ENCODE results near the gene SDCCAG8.
"Not testable (repeated sequence)": the region's sequence is repeated elsewhere in the genome, so short reads cannot be mapped to it uniquely, and the experiment has no call there.

The SDCCAG8 gene

DNA sequence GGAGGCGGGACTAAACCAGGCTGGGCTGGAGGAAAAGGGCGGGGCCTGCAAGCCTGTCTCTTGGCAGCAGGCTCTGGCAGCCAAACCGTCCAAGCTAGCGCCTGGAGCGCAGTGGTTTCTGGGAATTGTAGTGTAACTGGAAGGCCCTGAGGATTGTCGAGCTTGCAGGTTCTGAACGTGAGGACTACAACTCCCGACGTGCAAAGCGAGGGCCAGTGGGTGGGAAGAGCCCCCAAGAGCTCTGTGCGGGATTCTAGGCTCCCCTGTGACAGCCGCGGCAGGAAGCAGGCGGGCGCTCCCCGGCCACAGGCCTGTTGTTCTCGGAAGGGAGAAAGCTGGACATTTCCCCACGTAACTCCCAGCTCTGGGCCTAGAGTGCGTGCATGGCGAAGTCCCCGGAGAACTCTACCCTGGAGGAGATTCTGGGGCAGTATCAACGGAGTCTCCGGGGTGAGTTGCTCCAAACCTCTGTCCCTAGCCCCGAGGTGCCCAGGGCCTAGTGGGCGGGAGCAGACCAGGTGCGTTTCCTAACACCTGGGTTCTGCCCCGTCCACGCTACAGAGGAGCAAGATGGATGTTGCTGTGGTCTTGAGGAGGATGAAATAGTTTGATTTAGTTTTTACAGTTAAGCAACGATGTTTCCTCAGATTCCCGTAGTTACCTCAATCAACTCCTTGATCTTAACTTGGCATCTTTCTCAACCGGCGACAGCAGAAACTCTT, at the start of gene SDCCAG8:
SDCCAG8 (plus strand) TSS at position 251 of the 722 bp plus-strand sequence; CDS start at position 384, 133 bp downstream.
- DNase-seq = peak; percentile 98

DNA sequence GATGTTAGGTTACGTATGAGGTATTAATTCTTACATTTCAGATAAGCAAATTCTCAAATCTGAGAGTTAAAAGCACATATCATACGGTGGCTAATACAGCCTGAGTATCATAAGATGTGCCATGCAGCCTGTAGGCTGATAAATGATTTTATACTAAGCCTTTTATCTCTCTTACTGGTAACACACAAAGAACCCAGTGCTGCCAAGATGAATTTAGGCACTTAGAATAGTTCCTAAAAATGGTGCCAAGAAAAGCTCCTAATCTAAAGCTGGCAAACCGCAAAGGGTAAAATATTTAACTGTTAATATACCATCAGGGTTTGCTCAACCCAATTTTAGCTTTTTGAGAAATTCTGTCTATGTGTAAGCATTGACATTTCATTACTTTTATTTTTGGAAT, 43.9 kb upstream of the SDCCAG8 start:
- not testable (repeated sequence) for DNase-seq

- DNase-seq = no peak
Measured at GRCh38 chr1:243213045-243213787, 42.6 kb upstream of the SDCCAG8 start.

- DNase-seq = not testable (repeated sequence)
Measured at GRCh38 chr1:243215276-243215875, 40.5 kb upstream of the SDCCAG8 start.

GRCh38 chr1:243216741-243217140, 39.1 kb upstream of the SDCCAG8 start:
- no peak for DNase-seq

- no peak for DNase-seq
Measured at GRCh38 chr1:243217349-243217748, 38.5 kb upstream of the SDCCAG8 start.

DNA sequence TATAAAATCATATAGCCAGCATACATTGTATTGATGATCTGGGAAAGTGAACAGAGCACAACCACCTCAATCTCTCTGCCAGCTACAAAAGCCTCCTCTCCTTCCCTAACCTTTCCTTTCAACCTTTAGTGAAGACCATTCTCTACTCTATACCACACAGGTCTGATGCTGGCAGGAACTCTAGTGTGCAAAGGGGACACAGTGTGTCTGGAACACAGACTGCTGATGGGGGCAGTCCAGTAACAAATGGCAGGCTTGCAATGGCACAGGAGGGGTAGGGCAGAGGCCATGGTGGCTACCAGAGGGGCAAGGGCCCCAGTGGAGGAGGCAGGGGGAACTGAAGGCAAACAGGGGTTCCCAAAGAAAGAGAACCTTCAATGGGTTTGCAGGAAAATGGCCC, 37.8 kb upstream of the SDCCAG8 start:
- no peak for DNase-seq

- no peak for DNase-seq
Measured at GRCh38 chr1:243227622-243228021, 28.2 kb upstream of the SDCCAG8 start.

DNA sequence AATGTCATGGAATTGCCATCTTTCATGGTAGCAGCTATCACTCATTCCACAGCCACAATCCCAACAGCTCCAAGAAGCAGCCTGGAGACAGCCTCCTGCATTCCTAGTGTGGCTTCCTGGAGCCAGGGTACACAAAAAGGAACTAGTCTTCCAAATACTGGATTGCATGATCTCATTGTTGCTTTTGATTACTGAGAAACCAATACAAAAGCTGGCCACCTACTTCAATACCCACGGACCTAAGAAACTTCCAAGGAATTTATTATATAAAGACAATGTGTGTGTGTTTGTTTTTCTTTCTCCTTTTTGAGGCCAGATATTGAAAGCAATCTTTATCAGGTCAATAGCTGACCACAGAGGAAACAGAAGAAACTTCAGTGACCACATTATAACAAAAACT, 26.3 kb upstream of the SDCCAG8 start:
- no peak for DNase-seq

DNA sequence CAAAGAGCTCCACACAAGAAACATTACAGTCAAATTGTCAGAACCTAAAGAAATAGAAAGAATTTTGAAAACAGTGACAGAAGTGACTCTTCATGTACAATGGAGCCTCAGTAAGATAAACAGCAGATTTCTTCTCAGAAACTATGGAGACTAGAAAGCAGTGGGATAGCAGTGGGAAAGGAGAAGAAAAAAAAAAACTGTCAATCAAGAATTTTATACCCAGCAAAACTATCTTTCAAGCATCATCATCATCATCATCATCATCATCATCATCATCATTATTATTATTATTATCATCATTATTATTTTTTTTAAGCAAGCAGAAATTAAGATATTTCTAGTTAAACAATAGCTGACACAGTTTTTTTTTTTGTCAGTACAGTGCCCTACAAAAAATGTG, 24.9 kb upstream of the SDCCAG8 start:
- DNase-seq = no peak

DNA sequence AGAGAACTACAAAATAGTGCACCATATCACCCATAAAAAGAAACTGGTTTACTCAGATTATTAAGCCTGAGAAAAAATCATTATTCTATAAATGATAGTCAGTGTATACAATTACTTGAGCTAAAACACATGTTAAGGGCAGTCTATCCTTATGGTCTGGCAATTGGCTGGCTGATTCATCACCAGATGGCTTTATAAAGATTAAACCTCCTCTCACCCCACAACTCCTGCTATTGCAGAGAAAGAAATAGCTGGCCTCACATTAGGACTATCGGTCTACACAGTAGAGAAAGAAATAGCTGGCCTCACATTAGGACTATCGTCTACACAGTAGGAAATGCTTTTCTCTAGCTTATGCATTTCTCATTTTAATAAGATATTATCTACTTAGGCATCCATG, 21.9 kb upstream of the SDCCAG8 start:
- no peak for DNase-seq

- DNase-seq = no peak
Measured at GRCh38 chr1:243234978-243235647, 20.7 kb upstream of the SDCCAG8 start.

DNA sequence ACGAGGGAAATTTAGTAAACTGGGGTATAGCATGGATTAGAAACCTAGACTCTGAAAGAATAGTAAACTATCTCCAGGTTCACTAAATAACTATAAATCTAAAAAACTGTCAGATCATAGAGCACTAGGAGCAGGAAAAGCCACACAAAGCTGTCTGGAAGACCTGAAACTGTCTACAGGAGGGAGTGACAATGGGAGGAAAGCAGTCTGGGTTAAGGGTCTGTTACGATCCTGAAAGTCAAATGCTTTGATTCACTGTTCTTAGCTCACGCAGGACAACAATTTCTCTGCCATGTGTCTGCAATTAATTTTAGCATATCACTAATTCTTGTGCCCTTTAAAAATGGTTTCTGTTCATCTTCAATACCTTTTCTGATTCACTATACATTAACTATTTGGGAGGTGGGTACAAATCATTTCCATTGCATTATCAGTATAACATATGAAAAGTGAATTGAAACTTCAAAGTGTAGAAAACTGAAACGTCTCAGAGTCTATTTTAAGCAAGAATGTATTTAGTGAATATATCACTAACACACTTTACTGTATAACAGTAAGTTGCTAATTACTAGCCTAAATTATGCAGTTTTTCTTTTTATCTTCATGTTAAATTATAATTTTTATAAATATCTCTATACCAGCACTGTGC, 19.1 kb upstream of the SDCCAG8 start:
- no peak for DNase-seq

DNA sequence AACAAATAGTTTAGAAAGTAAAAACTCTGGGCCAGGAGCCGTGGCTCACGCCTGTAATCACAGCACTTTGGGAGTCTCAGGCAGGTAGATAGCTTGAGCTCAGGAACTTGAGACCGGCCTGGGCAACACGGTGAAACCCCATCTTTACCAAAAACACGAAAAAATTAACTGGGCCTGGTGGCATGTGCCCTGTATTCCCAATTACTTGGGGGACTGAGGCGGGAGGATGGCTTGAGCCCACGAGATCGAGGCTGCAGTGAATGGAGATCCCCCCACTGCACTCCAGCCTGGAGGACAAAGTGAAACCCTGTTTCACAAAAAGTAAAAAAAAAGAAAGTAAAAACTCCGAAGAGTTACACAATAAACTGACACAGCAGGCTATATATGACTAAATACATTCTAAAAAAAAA, 11.4 kb upstream of the SDCCAG8 start:
- no peak for DNase-seq

DNA sequence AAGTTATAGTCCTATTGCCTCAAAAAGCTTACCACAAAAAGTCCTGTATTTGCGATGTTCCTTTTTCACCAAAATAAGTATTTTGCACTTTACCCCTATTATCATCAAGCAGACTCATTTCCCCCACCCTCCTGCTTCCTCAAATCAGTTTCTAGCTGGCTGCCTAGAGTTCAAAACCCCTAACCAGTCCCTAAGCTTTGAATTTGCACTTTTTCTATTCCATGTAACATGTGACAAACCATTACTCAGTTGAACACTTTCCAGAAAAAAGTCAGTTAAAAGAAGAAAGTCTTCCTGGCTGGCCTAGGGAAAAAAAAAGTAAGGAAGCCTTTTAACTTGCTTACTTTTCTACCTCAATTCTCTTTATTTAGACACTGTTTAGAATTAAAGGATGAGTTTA, 8.9 kb upstream of the SDCCAG8 start:
- DNase-seq = no peak

GRCh38 chr1:243247901-243248300, 7.9 kb upstream of the SDCCAG8 start:
- no peak for DNase-seq

DNA sequence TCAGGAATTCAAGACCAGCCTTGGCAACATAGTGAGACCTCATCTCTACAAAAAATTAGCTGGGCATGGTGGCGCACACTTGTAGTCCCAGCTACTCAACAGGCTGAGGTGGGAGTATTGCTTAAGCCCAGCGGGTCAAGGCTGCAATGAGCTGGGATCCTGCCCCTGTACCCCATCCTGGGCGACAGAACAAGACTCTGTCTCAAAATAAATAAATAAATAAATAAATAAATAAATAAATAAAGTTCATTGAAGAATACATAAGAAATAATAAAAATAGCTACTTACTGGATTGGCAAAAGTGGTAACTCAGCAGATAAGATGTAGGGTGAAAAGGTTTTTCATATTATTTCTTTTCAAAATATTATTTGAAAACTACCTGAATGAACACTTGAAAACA, 6.6 kb upstream of the SDCCAG8 start:
- no peak for DNase-seq

GRCh38 chr1:243250102-243250501, 5.7 kb upstream of the SDCCAG8 start:
- DNase-seq = no peak

- DNase-seq = no peak
Measured at GRCh38 chr1:243251539-243251938, 4.3 kb upstream of the SDCCAG8 start.

GRCh38 chr1:243253211-243253925, 2.5 kb upstream of the SDCCAG8 start:
- DNase-seq = peak; percentile 13

GRCh38 chr1:243253926-243254232, 2.0 kb upstream of the SDCCAG8 start:
- DNase-seq = no peak

- DNase-seq = peak; percentile 57
Measured at GRCh38 chr1:243254233-243254926, 1.5 kb upstream of the SDCCAG8 start.
